NCI-H1417 treated with DMSO at 0.1 percent for 48 hours (cell line): ENCODE data around the gene SMAD2.

Source experiments
- DNase-seq: peaks from one replicate; lab custom pipeline; 2025; lab: John Stamatoyannopoulos, UW

SMAD2 gene

GRCh38 chr18:47932190-47932589, 1.7 kb upstream of the SMAD2 start:
- no peak for DNase-seq

- peak; percentile 72 for DNase-seq
Measured at GRCh38 chr18:47931718-47932103, 1.3 kb upstream of the SMAD2 start.

GRCh38 chr18:47930931-47931717, 665 bp upstream of the SMAD2 start:
- peak; percentile 81 for DNase-seq

- no peak for DNase-seq
Measured at GRCh38 chr18:47929681-47930198, 719 bp downstream of the SMAD2 start.

- DNase-seq = no peak
Measured at GRCh38 chr18:47928466-47928865, 2.0 kb downstream of the SMAD2 start.

GRCh38 chr18:47926101-47926850, 4.2 kb downstream of the SMAD2 start:
- DNase-seq = no peak

- no peak for DNase-seq
Measured at GRCh38 chr18:47919916-47920315, 10.5 kb downstream of the SMAD2 start.

GRCh38 chr18:47917923-47918610, 12.4 kb downstream of the SMAD2 start:
- DNase-seq = no peak

- no peak for DNase-seq
Measured at GRCh38 chr18:47915930-47916329, 14.5 kb downstream of the SMAD2 start.

GRCh38 chr18:47915229-47915628, 15.2 kb downstream of the SMAD2 start:
- no peak for DNase-seq

- no peak for DNase-seq
Measured at GRCh38 chr18:47912794-47913585, 17.5 kb downstream of the SMAD2 start.

GRCh38 chr18:47912343-47912742, 18.1 kb downstream of the SMAD2 start:
- DNase-seq = no peak

- DNase-seq = no peak
Measured at GRCh38 chr18:47911877-47912276, 18.6 kb downstream of the SMAD2 start.

GRCh38 chr18:47909484-47909883, 21.0 kb downstream of the SMAD2 start:
- DNase-seq = no peak

GRCh38 chr18:47908592-47908991, 21.9 kb downstream of the SMAD2 start:
- DNase-seq = no peak

- no peak for DNase-seq
Measured at GRCh38 chr18:47906408-47906807, 24.1 kb downstream of the SMAD2 start.

- no peak for DNase-seq
Measured at GRCh38 chr18:47903809-47904208, 26.6 kb downstream of the SMAD2 start.

GRCh38 chr18:47901624-47902362, 28.7 kb downstream of the SMAD2 start:
- no peak for DNase-seq

GRCh38 chr18:47899107-47899840, 31.2 kb downstream of the SMAD2 start:
- no peak for DNase-seq

- peak; percentile 49 for DNase-seq
Measured at GRCh38 chr18:47898696-47899095, 31.8 kb downstream of the SMAD2 start.
